K562 (cell line): ENCODE measurements around the gene ZC3H10. TPM values are rescaled to one million over a fixed set of nuclear protein-coding genes. Genes with fewer than 3 reads are reported as not detected.

Experiments
- FUS ChIP-seq: fragments of 200-400 bp; formaldehyde crosslinking; optimal IDR thresholded peaks from 2 replicates; pipeline ENCODE3; 2017; ENCODE audit warnings: low read depth, low read length
- GABPB1 ChIP-seq: sonication (generic); formaldehyde crosslinking; IDR thresholded peaks from 2 replicates; pipeline ENCODE4 v1.8.0; 2022; ENCODE audit warnings: mild to moderate bottlenecking, missing genetic modification reagents
- MGA ChIP-seq: fragments of 450-650 bp; IDR thresholded peaks from 2 replicates; pipeline ENCODE4 v1.6.1; 2016; ENCODE audit warnings: mild to moderate bottlenecking, moderate library complexity
- NCOA6 ChIP-seq: fragments of 450-650 bp; IDR thresholded peaks from 2 replicates; pipeline ENCODE4 v1.6.1; 2017; ENCODE audit warnings: mild to moderate bottlenecking
- PHF21A ChIP-seq: fragments of 450-650 bp; IDR thresholded peaks from 2 replicates; pipeline ENCODE4 v1.6.1; 2017; ENCODE audit warnings: low read depth, borderline replicate concordance
- PKNOX1 ChIP-seq: fragments of 450-650 bp; IDR thresholded peaks from 2 replicates; pipeline ENCODE4 v1.6.1; 2016
- RFX7 ChIP-seq: fragments of 250-450 bp; sonication (Bioruptor Pico); IDR thresholded peaks from 2 replicates; pipeline ENCODE4 v1.5.1; 2021; ENCODE audit warnings: mild to moderate bottlenecking
- TRIM24 ChIP-seq, 2 experiments: fragments of 450-650 bp; IDR thresholded peaks; 2 replicates each; pipeline ENCODE4 v1.6.1; 2016
- USF2 ChIP-seq: sonication (generic); formaldehyde crosslinking; IDR thresholded peaks from 2 replicates; pipeline ENCODE4 v1.5.0; 2020; ENCODE audit warnings: missing genetic modification reagents
- ZBTB8A ChIP-seq: fragments of 450-650 bp; IDR thresholded peaks from 2 replicates; pipeline ENCODE4 v1.6.1; 2018; ENCODE audit warnings: mild to moderate bottlenecking, moderate library complexity; ENCODE audit not compliant: partially characterized antibody
- ZNF184 ChIP-seq: sonication (generic); formaldehyde crosslinking; IDR thresholded peaks from 2 replicates; pipeline ENCODE4 v1.5.0; 2020; ENCODE audit warnings: missing genetic modification reagents
- ZNF668 ChIP-seq: fragments of 250-450 bp; sonication (Bioruptor Pico); IDR thresholded peaks from 2 replicates; pipeline ENCODE4 v1.8.0; 2022; ENCODE audit warnings: mild to moderate bottlenecking, inconsistent platforms
- polyA plus RNA-seq, 8 experiments: library from polyadenylated mRNA; depleted of rRNA in 4 of 8; stranded (reverse) in 5 of 8; unstranded in 3 of 8; fragments of >200 nt; fragmentation: Nextera tagmentation in 2 of 8; fragmentation: Illumina TruSeq in 1 of 8; extraction: Ambion mirVana in 2 of 8; extraction: Trizol in 1 of 8; gene quantifications; 2 replicates each; pipeline versions ENCODE4 v1.2.1 to v1.2.3, GENCODE V29; 2011 to 2014; ENCODE audit warnings: inconsistent platforms in 1 of 8, missing spikeins in 1 of 8
- total RNA-seq, 7 experiments: library from RNA; depleted of rRNA in 6 of 7; stranded (reverse); fragments of >200 nt in 6 of 7; fragmentation: Illumina TruSeq in 2 of 7; extraction: Trizol in 2 of 7; gene quantifications; 2 replicates each; pipeline versions ENCODE4 v1.2.1 to v1.2.3, GENCODE V29; 2011 to 2021; ENCODE audit warnings: low replicate concordance in 1 of 7

The ZC3H10 gene
- total and polyA plus RNA-seq, 9 of the 15 experiments (the other 6 are each of a cell fraction or from before 2014, with no cell fraction given), result 0.31 to 4.1 (median 1.6) TPM

- TF ChIP-seq MGA (peak; percentile 90), ZBTB8A (no peak), PHF21A (peak; percentile 79; the same call in 1 of the 2 replicates), ZNF184 (CRISPR knock-in tag) (no peak), USF2 (CRISPR knock-in tag) (no peak), TRIM24 (IDR thresholded peaks at IDR 0.05) (peak in 1 of 2 experiments; percentile 35; a peak in 1 of 4 replicates), PKNOX1 (peak; percentile 31; the same call in 1 of the 2 replicates), ZNF668 (CRISPR knock-in tag) (no peak), NCOA6 (no peak), GABPB1 (CRISPR knock-in tag) (peak; percentile 53; the same call in 1 of the 2 replicates), RFX7 (CRISPR knock-in tag) (no peak), FUS (peak; percentile 32)
Observed at GRCh38 chr12:56079723-56080555, 38.1 kb upstream of the ZC3H10 start, which contains the start of gene ERBB3 (continued).
